PC-9 (cell line): ENCODE measurements around the gene SLC12A2.

Experiments used
- EZH2 ChIP-seq: fragments of 200-600 bp; sonication (generic); IDR thresholded peaks from 2 replicates; pipeline ENCODE4 v1.8.0; 2017; ENCODE audit warnings: antibody characterized with exemption, low read depth
- TF ChIP-seq, protein P1 (sequence below): fragments of 200-600 bp; sonication (generic); conservative IDR thresholded peaks from 2 replicates; pipeline ENCODE4 v1.6.1; 2017; ENCODE audit warnings: mixed run types, antibody characterized with exemption, mild to moderate bottlenecking, moderate library complexity

DNA sequence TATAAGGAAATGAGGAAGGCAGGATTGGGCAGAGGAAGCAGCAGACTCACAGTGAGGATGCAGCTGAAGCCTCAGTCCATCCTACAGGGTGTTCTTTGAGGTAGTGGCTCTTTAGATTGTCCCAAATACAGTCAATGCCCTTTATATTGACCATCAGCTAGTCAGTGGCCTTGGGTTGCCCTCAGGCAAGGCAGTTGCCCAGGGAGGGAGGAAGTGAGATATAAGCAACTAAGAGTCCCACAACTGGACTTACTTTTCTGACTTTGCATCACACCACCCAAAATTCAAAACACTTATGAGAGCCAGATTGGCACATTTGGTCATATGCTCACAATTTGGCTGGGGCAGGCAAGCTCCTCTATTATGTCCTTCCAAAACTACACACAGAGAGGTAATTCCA is 9.4 kb upstream of the SLC12A2 start:
- TF ChIP-seq, protein P1, sequence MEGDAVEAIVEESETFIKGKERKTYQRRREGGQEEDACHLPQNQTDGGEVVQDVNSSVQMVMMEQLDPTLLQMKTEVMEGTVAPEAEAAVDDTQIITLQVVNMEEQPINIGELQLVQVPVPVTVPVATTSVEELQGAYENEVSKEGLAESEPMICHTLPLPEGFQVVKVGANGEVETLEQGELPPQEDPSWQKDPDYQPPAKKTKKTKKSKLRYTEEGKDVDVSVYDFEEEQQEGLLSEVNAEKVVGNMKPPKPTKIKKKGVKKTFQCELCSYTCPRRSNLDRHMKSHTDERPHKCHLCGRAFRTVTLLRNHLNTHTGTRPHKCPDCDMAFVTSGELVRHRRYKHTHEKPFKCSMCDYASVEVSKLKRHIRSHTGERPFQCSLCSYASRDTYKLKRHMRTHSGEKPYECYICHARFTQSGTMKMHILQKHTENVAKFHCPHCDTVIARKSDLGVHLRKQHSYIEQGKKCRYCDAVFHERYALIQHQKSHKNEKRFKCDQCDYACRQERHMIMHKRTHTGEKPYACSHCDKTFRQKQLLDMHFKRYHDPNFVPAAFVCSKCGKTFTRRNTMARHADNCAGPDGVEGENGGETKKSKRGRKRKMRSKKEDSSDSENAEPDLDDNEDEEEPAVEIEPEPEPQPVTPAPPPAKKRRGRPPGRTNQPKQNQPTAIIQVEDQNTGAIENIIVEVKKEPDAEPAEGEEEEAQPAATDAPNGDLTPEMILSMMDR = no peak
- no peak for TF ChIP-seq EZH2
